ENCODE measurements around the gene CST4. TPM values are rescaled to one million over a fixed set of nuclear protein-coding genes. Genes with fewer than 3 reads are reported as not detected.

Gene CST4
- total RNA-seq, 8 experiments from 2014 or later: not detected

Other genes with a start within 250 kb of the CST4 start
- not detected for gene CSTL1, start 249.4 kb downstream of the CST4 start, total RNA-seq
- gene CST11, start 236.2 kb downstream of the CST4 start, total RNA-seq: not detected
- gene CST8, start 197.9 kb downstream of the CST4 start, total RNA-seq: not detected
- gene CST9L, start 120.6 kb downstream of the CST4 start, total RNA-seq: not detected
- under 1 TPM in 5 of 8 experiments, not detected in 3; 0.17 to 0.54 (median 0.38) TPM for gene CST9, start 83.1 kb downstream of the CST4 start, total RNA-seq
- 1,000 to 10,000 TPM in 1 of 8 experiments, 100 to 1,000 TPM in 4, 10 to 100 TPM in 3; 50.2 to 1,751 (median 154) TPM for gene CST3, start 51.1 kb downstream of the CST4 start, total RNA-seq
- gene CST1, start 61.9 kb upstream of the CST4 start, total RNA-seq: not detected
- 1 to 10 TPM in 1 of 8 experiments, under 1 TPM in 1, not detected in 6; 0.29 to 1.6 TPM for gene CST2, start 137.7 kb upstream of the CST4 start, total RNA-seq
- gene CST5, start 190.7 kb upstream of the CST4 start, total RNA-seq: not detected